ENCODE data around the gene CDC42EP5.

DNA sequence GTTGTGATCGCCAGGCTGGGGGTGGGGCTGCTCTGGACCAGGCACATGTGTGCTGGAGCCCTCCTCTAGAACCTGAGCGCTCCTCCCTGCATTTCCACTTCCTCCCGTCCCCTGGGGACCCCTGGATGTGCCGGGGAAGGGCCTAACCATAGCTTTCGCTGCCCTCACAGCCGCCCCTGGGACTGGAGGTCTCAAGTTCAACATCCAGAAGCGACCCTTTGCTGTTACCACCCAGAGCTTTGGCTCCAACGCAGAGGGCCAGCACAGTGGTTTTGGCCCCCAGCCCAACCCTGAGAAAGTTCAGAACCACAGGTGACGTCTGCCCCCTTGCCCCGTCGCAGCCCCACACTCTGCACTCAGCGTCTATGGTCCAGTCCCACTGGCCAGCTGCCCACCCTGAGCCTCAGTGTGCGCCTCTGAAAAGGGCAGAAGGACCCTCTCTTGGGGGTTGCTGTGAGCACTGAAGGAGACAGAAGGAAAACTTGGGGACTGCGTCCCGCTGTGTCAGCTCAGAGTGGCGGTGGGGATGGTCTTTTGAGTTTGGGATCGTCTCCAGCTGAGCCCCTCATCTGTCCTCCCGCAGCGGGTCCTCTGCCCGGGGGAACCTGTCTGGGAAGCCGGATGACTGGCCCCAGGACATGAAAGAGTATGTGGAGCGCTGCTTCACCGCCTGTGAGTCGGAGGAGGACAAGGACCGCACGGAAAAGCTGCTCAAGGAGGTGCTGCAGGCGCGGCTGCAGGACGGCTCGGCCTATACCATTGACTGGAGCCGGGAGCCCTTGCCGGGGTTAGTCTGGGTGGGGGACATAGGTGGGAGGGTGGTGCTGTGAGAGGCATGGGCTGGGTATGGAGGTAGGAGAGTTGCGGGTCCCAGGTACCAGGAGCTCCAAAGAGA is 18.1 kb downstream of the CDC42EP5 start:
- TF ChIP-seq, protein P1, sequence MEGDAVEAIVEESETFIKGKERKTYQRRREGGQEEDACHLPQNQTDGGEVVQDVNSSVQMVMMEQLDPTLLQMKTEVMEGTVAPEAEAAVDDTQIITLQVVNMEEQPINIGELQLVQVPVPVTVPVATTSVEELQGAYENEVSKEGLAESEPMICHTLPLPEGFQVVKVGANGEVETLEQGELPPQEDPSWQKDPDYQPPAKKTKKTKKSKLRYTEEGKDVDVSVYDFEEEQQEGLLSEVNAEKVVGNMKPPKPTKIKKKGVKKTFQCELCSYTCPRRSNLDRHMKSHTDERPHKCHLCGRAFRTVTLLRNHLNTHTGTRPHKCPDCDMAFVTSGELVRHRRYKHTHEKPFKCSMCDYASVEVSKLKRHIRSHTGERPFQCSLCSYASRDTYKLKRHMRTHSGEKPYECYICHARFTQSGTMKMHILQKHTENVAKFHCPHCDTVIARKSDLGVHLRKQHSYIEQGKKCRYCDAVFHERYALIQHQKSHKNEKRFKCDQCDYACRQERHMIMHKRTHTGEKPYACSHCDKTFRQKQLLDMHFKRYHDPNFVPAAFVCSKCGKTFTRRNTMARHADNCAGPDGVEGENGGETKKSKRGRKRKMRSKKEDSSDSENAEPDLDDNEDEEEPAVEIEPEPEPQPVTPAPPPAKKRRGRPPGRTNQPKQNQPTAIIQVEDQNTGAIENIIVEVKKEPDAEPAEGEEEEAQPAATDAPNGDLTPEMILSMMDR (conservative IDR thresholded peaks at IDR 0.05): no peak
- TF ChIP-seq ZFX (IDR thresholded peaks at IDR 0.05): no peak
